ENCODE results near the gene G3BP2. TPM values are rescaled to one million over a fixed set of nuclear protein-coding genes. Genes with fewer than 3 reads are reported as not detected.

The G3BP2 gene
- total RNA-seq, 4 donors from 2014 or later, result 51.5 to 90.2 (median 65.1) TPM

DNA sequence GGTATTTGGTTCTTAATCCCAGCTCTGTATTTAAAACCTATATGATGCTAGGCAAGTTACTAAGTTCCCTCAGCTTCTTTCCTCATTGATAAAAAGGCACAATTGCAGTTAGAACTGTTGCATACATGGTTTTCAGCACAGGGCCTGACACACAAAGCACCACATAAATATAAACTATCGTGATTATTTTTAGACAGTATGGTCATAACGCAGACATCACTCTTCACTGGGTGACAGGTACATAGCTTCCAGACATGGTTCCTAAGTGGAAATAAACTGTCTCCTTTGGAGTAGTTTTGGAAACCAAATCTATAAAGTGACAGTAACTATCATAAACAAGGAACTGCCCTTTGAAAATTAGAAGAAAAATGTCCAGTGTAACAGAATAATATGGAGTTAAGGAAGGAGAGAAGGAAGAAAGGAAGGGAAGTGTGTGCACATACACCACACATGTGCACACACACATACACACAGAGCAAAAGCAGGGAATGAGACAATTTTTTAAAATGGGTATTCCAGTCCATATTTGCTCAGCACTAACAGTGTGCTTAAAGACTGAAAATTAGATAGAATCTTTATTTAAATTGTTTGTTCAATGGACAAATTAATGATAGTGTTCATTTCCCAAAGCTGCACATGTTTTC is 12.5 kb upstream of the G3BP2 start:
- Histone ChIP-seq H3K4me1 (no peaks in the 10 kb centered on the region), H3K4me3 (no peak overlapping the region), H3K27ac (no peak overlapping the region), H3K36me3 (no peaks in the 10 kb centered on the region), H3K9me3 (no peaks in the 10 kb centered on the region), H3K27me3 (no peaks in the 10 kb centered on the region)
- no peak for TF ChIP-seq POLR2A (IDR thresholded peaks at IDR 0.05)
- TF ChIP-seq, protein P1, sequence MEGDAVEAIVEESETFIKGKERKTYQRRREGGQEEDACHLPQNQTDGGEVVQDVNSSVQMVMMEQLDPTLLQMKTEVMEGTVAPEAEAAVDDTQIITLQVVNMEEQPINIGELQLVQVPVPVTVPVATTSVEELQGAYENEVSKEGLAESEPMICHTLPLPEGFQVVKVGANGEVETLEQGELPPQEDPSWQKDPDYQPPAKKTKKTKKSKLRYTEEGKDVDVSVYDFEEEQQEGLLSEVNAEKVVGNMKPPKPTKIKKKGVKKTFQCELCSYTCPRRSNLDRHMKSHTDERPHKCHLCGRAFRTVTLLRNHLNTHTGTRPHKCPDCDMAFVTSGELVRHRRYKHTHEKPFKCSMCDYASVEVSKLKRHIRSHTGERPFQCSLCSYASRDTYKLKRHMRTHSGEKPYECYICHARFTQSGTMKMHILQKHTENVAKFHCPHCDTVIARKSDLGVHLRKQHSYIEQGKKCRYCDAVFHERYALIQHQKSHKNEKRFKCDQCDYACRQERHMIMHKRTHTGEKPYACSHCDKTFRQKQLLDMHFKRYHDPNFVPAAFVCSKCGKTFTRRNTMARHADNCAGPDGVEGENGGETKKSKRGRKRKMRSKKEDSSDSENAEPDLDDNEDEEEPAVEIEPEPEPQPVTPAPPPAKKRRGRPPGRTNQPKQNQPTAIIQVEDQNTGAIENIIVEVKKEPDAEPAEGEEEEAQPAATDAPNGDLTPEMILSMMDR (IDR thresholded peaks at IDR 0.05), result no peak
- intact Hi-C loops (cut with DNase I), result no loop called here
- 54 to 82% methylated on average over 2 of the region's 2 CpGs for WGBS, 2 donors
- DNase-seq, result no peak

DNA sequence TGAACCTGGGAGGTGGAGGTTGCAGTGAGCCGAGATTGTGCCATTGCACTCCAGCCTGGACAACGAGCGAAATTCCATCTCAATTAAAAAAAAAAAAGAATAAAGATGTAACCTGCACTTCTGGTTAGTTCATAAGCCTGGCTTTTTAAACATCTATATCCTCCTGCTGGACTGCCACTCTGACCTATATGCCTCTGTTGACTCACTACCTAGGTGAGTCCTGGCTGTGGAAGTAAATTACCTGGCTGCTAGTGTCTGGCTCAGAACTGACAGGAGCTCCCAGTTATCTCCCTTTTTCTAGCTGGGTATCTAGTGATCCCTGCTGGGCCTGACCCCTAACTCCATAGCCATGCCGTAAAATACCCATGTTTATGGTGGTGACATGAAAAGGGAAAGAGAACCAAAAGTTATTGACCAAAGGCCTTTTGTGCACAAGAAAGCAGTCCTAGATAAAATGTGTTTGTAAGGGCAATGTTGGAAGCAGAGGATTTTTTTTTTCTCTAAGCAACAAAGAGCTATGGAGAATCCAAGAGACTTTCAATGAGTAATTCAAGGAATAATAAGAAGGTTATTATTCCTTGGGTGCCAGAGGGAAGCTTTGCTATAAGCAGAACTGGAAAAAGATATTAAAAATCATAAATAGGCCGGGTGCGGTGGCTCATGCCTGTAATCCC is 10.4 kb upstream of the G3BP2 start:
- Histone ChIP-seq H3K4me1 (no peaks in the 10 kb centered on the region), H3K27me3 (no peaks in the 10 kb centered on the region), H3K4me3 (no peak overlapping the region), H3K9me3 (no peaks in the 10 kb centered on the region), H3K36me3 (no peaks in the 10 kb centered on the region), H3K27ac (no peak overlapping the region)
- 92 to 94% methylated on average over 6 of the region's 6 CpGs for WGBS, 2 donors
- DNase-seq, result no peak
- intact Hi-C loops (cut with DNase I), result no loop called here
- TF ChIP-seq, protein P1 (IDR thresholded peaks at IDR 0.05), result no peak
- TF ChIP-seq POLR2A (IDR thresholded peaks at IDR 0.05), result no peak

DNA sequence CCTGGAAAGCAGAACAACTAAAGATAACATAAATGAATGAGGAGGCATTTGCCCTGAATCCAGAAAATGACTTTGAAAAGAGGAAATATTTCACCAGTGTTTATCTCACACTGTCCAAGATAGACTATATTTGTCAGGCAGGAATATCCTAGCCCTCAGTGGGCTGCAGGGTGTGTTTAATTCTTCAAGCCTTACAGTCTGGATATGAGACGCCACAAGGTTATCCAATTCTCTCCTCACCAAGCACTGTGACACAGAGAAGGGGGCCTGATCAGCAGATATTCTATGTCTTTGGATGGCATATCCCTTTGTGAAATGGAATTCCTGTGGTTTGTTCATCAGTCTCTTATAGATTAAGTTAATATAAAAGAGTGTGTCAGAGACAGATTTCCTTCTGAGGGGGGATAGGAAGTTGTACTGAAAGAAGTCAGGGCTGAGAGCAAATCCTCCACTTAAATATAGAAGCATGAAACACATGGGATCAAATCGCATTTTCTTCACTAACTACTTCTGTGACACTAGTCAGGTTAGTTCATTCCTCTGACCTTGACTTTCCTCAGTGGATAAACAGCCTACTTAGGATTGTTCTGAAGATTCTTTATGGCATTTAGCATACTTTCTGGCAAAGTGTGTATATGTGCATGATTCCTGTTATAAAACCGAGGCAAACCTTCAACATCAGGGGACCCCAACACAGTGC is 6.8 kb upstream of the G3BP2 start:
- H3K36me3 ChIP-seq, result no peaks in the 10 kb centered on the region
- 83 to 84% methylated on average over 3 of the region's 3 CpGs for WGBS, 2 donors
- no peak for TF ChIP-seq POLR2A (IDR thresholded peaks at IDR 0.05)
- TF ChIP-seq, protein P1 (IDR thresholded peaks at IDR 0.05), result no peak
- H3K9me3 ChIP-seq, result no peaks in the 10 kb centered on the region
- no peaks in the 10 kb centered on the region for H3K27me3 ChIP-seq
- DNase-seq, result no peak
- H3K4me3 ChIP-seq, result no peak overlapping the region
- H3K4me1 ChIP-seq, result no peaks in the 10 kb centered on the region
- no peak overlapping the region for H3K27ac ChIP-seq
- intact Hi-C loops (cut with DNase I), result no loop called here

DNA sequence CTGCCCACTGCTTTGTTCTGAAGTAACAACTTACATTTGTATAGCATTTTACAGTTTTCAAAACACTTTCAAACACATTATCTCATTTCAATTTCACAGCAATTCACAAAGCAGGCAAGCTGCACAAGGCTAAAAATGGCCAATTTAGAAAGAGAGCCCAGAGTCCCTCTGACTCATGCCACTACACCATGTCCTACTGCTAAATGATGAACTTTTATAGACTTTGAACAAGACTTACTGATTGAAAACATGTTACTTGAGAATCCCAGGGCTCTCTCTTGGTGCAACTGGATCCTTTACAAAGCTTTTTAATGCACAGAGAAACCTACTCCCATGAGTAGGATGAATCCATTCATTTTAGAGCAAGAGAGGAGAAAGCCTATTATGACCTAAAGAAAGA is 5.8 kb upstream of the G3BP2 start:
- Histone ChIP-seq H3K36me3 (no peaks in the 10 kb centered on the region), H3K27ac (no peak overlapping the region), H3K4me1 (peaks cover 2 to 9% (median 4%) of the 10 kb centered on the region in 3 donors), H3K4me3 (no peak overlapping the region), H3K9me3 (no peaks in the 10 kb centered on the region), H3K27me3 (no peaks in the 10 kb centered on the region)
- intact Hi-C loops (cut with DNase I), result no loop called here
- no peak for DNase-seq
- TF ChIP-seq POLR2A (IDR thresholded peaks at IDR 0.05), result no peak
- TF ChIP-seq, protein P1 (IDR thresholded peaks at IDR 0.05), result no peak

DNA sequence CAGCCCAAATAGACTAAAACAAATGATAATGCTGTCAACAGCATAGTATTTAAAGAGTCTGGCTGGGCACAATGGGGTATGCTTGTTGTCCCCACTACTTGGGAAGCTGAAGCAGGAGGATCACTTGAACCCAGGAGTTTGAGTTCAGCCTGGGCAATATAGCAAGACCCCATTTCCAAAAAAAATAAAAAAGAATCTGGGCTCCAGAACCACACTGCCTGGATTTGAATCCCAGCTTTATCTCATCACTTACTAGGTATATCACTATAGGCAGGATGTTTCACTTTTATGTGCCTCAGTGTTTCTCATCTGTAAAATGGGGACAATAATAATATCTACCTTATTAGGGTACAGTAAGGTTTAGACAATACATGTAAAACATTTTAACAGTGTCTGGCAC is 5.3 kb upstream of the G3BP2 start:
- no peaks in the 10 kb centered on the region for H3K27me3 ChIP-seq
- peaks cover 5 to 13% (median 7%) of the 10 kb centered on the region in 3 donors for H3K4me1 ChIP-seq
- H3K4me3 ChIP-seq, result no peak overlapping the region
- H3K9me3 ChIP-seq, result no peaks in the 10 kb centered on the region
- no peak for DNase-seq
- H3K36me3 ChIP-seq, result no peaks in the 10 kb centered on the region
- intact Hi-C loops (cut with DNase I), result no loop called here
- TF ChIP-seq, protein P1 (IDR thresholded peaks at IDR 0.05), result no peak
- TF ChIP-seq POLR2A (IDR thresholded peaks at IDR 0.05), result no peak
- H3K27ac ChIP-seq, result no peak overlapping the region

Data from esophagus squamous epithelium (tissue), 5 donors.